HG03432 (cell line): ENCODE results near the gene MAN1C1.
"Not testable (repeated sequence)": the region's sequence is repeated elsewhere in the genome, so short reads cannot be mapped to it uniquely, and the experiment has no call there.

Experiments
- ATAC-seq: cut with Tn5 transposase; IDR thresholded peaks from one replicate; pipeline ENCODE4 v1.9.1; 2021; ENCODE audit warnings: mild to moderate bottlenecking, moderate library complexity; ENCODE audit not compliant: unreplicated experiment

The MAN1C1 gene

DNA sequence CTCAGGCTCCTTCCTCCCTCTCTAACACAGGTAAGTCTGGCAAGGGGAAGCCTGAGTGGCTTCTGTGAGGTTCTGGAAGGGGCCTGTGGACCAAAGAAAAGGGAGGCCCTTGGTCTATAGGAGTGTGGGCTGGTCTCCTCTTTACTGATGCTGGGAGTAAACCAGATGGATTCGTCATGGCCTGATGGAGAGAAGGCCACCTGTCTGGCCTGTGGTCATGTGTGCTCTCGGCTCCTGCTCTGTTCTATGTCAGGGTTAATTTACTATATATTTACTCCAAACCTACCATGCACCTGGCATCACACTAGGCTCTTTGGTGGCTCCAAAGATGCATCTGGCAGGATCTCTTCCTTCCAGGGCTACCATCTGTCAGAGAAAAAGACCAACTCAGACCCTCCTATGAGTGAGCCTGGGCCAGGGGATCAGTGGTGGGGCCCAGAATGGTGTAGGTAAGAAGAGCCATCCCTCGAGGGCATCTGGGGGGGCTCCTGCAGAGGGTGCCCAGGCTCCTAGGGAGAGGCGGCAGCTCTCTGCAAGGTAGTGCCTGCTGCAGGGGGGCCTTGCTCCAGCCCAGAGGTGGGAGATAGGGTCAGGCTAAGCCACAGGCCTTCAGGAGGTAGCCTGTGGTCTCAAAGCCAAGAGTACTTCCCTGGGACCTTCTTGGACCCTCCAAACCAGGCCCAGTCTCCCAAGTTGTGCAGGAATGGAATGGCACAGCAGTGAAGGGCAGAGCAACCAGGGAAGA, 115.2 kb downstream of the MAN1C1 start:
- ATAC-seq = no peak

DNA sequence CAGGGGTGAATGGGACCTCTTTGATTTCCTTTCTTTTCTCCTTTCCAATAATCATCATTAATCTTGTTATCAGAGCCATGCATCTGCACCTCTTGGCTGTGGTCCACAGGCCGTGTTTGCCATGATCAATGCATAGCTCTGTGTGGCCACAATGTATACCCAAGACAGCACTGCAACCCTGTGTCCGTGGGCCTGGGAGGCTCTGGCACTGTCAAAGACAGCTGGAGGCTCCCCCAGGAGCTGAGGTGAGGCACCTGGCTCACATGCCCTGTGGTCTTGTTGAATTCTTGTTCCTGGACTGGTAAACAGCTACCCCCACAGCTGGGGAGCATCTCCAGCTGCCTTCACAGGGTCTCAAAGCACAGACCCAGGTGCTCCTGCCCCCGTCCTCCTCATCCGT, 116.2 kb downstream of the MAN1C1 start:
- ATAC-seq = no peak

DNA sequence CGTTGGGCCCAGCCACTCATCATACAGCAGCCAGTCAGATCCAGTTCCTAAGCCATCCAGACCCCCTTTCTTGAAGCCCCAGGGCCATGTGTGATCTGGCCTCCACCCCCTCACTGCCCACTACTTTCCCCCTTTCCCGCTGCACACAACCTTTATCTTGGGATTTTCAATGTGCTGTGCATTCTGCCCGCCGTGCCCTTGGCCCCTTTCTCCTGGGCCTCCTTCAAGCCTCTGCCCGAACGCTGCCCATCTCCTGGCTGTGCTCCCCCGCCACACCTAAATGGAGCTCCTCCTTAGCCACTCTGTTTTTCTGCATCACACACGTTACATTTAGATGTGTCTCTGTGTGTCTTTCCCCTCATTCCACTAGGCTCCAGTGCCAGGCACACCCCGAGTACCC, 116.7 kb downstream of the MAN1C1 start:
- no peak for ATAC-seq

DNA sequence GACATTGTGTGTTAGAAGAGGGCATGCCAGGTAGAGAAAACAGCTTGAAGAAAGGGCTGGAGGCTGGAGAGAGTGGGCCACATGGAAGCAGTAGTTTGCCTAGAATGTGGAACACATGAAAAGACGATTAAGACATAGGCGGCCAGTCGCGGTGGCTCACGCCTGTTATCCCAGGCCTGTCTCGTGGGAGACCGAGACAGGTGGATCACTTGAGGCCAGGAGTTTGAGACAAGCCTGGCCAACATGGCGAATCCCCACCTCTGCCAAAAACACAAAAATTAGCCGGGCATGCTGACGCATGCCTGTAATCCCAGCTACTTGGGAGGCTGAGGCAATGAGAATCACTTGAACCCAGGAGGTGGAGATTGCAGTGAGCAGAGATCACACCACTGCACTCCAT, 118.4 kb downstream of the MAN1C1 start:
- not testable (repeated sequence) for ATAC-seq

DNA sequence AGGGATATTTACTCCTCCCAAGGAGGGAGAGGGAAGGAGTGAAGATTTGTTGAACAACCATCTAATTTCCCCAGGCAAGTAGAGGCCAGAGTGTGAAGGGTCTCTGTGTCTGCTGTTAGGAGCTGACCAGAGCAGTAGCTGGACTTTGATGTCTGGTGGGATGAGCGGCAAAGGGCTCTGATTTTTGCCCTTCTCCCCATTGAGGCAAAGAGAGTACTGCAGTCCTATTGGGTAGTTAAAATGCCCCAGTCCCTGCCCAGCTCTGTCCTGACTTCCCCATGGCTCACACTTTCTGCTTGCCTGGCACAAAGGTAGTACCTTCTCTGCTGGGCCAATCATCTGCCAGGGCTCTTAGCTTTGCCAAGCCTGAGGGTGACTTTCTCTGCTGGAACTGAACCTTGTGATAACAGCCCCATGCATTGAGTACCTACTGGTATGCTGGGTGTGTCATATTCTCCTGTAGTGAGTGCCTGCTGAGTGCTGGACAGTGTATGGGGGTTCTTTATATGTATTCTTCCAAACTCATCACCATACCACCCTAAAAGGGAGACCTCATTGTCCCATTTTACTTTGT, 119.5 kb downstream of the MAN1C1 start:
- no peak for ATAC-seq

DNA sequence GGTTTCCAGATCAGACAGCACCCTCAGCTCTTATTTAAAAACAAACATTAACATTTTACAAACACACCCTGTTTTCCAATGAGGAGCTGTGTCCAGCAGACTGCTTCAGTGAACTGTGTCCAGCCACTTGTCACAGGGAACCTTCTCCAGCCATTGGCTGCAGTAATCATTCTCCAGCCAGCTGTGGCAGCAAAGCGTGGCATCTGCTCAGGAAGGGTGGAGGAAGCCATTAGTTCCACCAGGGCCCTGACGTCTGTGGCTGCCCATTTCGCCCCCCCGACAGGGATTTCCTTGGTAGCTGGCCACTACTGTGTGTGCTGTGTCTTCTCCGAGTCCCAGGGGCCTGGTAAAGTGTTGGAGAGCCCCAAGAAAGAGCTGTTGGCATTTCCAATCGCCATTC, 120.5 kb downstream of the MAN1C1 start:
- ATAC-seq = no peak

DNA sequence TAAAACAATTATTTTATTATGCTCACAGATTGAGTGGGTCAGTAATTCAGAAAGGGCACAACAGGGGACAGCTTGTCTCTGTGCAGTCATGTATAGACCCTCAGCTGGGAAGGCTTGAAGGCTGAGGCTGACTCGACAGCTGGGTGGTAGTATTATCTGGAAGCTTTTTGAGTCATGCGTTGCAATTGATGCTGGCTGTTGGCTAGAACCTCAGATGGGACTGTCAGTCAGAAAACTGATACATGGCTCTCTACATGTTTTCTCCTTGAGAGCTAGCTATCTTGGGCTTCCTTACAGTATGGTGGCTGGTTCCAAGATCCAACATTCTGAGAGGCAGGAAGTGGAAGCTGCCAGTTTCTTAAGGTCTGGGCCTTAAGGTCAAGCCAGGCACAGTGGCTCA, 121.9 kb downstream of the MAN1C1 start:
- ATAC-seq = no peak

DNA sequence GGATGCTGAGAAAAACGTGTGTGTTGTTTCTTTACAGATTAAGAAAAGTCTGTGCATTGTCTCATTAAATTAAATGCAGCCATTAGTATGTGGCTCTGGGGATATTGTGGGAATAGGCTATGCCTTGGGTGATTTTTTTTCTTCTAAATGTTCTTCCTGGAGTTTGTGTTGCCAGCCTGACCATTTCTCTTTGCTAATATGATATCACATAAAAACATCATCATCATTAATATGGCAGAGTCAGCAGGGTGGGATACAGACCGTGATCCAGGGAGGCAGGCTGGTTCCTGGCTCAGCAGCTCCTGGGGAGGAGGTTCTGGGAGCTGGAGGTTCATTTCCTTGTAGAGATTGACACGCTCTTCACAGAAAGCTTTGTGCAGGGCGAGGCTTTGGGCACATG, 122.8 kb downstream of the MAN1C1 start:
- ATAC-seq = no peak

DNA sequence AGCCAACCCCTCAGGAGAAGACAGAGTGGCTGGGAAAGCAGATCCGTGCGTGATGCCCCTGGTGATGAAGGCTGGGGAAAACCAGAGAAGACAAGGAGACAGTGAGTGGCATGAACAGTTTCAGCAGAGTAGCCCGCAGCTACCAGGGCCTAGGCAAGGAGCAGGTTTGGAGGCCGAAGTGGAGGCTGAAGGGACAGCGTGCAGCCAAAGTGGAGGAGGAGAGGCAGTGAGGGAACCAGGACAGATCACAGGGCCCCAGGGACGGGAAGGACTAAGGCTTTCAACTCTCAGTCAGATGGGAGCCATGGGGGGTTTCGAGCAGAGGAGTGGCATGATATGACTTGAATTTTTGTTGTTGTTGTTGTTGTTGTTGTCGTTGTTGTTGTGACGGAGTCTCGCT, 123.5 kb downstream of the MAN1C1 start:
- ATAC-seq = no peak

DNA sequence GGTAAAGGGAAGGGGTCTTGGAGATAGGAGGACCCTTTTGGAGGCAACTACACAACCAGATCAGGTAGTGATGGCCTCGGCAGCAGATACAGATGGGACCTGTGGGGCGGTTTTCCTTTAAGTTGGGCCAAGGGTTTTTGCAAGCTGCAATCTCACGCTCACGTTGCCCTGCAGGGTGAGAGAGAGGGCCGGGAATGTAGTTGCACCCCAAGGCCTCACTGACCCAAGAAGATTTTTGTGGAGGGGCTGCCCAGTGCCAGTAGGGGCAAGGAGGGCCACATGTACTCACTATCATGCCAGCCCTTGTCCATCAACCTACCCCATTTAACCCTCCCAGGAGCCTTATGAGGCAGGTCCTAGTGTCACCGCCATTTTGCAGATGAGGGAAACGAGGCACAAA, 125.7 kb downstream of the MAN1C1 start:
- ATAC-seq = no peak

DNA sequence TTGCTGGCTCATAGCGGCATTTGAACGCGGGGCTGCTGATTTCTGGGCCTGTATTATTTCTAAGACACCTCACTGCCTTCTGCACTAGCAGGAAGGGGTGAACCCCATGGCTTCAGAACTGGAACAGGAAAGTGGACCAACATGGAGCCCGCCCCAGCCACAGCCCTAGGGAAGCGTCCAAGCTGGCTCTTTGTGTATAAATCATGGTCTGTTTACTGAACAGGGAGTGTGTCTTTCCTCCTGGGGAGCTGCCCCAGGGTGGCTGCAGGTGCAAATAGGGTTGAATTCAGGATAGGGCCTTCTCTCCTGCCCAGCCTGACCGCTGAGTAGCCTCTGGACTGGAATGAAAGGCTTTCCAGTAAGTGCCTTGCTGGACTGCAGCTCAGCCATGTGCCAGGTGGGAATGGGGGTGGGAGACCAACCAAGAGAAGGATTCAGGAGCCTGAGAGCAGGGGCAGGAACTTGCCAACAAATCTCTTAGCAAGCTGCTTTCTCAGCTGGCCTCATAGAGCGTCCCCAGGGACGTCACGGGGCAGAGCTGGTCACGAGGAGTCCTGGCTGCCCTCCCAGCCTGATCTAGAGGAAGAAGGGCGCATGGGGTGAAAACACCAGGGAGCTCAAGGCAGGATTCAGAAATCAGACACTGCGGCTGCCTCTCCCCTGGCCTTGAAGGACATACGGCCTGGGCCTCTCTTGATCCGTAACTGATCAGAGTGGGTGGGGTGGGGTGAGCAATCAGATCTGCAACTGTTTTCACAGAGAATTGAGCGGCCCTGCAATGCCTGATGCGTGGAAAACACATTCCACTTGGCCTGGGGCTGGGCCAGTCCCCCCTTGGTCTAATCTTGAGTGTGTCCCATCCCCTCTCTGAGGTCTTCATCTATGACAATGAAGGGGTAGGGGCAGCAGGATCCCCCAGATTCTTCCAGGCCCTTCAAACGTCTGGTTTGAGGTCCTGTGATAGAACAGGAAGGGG, 126.9 kb downstream of the MAN1C1 start:
- no peak for ATAC-seq

DNA sequence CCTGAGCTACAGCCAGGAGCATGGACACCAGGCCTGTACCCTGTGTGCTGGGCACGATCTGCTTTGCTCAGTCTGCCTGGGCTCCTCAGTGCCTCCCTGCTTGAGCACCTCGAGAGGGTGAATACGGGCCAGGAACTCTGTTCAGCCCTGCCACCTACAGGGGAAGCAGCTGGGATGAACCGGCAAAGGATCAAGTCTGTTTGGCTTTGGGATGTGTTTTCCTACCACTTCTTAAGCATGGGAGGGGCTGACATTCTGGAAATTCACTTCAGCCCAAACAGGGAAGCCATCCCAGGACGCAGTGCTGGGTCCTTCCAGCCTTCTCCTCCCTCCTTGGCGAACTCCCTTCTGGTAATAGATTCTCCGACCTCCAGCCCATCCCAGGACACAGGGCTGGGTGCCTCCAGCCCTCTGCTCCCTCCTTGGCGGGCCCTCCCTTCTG, 127.6 kb downstream of the MAN1C1 start:
- ATAC-seq = no peak

DNA sequence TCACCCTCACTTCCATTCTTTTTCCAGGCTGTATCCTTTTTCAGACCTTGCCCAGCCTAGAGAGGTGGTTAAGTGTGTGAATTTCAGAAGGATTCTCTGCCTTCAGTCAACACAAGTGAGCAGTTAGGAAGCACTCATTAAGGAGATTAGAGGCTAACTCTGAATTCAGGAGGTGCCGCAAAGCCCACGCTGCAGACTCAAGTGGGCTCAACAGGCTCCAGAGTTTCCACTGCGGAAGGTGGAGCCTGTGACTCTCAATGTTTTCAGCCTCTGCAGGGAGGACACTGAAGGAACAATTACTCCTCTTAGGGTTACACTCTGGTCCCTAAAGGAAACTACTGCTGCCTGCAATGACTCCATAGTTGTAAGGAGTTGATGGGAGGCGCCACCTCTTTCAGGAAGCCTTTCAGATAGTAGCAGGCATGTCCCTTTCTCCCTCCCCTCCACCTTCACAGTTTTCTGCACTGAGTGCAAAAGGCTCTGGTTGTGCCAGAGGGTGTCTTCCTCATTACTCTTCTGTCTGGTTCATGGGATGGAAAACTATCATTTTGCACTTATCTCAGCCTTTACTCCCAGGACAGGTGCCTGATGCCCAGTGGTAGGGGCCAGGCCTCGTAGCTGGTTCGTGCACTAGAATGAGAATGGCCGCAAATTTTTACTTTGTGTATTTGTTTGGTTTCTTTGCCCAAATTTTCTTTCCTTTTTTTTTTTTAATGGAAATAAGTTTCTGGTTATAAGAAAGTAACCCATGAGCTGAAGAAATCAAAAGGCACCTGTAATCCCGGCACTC, 128.2 kb downstream of the MAN1C1 start:
- ATAC-seq = no peak

DNA sequence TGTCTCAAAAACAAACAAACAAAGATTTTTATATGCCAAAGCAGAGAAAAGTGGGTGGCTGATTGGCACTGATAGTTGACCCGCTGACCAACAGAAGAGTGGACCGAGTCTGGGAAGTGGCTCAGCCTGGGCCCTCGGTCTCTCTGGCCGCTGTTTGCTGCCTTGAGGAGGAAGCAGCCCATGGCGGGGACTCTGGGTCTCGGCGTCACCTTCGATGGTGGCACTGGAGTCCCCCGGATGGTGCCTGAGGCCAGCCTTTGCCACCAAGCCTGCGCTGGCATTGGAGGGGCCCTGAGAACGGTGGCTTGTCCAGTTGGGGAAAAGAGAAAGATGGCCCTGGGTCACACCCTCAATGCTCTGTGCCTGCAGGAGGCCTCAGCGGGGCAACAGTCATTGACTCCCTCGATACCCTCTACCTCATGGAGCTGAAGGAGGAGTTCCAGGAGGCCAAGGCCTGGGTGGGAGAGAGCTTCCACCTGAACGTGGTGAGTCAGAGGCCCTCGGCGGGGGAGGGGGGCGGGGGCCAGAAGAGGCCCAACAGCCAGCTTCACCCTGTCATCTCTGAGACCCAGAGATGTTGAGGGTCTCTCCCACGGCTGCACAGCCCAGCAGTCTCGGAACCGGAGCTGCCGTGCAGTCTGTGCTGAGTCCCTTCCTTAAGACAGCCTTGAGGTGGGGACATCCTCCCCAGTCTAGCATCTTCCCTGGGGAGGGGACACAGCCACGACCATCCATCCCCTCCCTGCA, 129.9 kb downstream of the MAN1C1 start:
- ATAC-seq = no peak

DNA sequence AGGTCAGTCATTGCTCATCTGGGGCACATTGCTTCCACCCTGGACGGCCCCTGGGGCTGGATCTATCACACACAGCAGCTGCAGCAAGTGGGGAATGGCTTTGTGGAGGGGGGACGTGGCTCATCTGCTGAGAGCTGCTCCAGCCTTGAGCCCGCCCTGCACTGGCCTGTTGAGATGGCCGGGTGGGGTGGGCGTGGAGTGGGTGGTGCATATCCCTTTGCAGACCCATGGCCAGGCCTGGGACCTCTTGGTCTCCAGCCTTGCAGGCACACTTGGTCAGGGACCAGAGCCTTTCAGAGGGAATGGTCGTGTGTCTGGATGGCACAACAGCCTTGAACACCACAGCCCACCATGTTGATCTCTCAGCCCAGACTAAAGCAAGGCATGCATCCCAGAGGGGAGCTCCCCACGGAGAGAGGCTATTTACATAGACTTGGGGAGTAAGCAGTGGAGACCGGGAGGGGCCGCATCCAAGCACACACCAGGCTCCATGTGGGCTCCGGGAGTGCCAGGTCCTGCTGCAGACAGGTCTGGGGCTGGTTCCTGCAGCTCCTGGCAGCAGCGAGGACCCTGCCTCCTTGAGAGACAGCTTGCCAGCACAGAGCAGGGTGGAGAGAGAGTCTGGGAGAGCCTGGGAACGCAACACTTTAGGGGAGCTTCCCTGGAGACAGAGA, 130.6 kb downstream of the MAN1C1 start:
- ATAC-seq = no peak

DNA sequence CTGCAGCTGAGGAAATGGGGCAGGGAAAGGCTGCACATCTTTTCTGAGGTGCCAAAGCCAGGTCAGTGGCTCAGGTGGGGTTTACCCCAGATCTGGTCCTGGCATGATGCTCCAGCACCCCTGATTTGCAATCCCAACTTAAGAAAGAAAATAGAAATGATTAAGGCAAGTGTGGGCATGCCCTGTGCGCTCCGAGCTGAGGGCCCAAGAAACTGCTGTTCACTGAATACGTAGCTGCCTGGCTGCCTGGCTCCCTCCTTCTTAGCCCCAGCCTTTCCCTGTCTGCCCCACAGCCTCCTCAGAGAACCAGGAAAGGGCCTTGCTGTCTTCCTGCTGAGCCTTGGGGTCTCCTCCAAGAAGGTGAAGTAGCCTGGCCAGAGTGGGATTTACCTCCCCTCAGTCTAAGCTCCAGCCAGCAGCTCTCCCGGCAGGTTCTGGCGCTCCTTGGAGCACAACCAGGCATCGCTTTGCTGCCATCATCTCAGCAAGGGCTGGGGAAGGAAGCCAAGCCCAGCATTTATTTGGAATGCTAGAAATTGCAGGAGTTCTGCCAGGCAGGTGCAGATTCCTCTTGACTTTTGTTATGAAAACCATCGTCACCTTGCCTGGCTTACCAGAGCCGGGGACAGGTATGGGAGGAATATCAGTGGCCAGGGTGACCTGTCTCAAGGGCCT, 132.1 kb downstream of the MAN1C1 start:
- no peak for ATAC-seq

DNA sequence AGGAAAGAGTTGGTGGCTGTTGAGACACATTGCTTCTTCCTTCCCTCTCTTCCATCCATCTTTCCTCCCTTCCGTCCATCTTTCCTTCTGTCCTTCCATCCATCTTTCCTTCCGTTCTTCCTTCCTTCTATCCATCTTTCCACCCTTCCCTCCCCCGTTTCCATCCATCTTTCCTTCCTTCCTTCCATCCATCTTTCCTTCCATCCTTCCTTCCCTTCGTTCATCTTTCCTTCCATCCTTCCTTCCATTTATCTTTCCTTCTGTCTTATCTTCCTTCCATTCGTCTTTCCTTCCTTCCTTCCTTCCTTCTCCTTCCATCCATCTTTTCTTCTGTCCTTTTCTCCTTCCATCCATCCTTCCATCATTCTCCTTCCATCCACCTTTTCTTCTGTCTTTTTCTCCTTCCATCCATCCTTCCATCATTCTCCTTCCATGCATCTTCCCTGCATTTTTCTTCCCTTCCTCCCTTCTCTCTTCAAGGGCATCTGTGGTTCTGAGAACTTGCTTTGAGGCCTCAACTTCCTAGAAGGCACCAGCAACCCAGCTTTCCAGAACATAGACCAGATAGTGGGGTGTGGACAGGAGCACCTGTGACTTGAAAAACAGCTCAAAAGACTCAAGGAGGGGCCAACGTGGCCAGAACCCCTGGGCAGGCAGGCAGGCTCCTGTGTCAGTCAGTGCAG, 134.5 kb downstream of the MAN1C1 start:
- ATAC-seq = no peak

DNA sequence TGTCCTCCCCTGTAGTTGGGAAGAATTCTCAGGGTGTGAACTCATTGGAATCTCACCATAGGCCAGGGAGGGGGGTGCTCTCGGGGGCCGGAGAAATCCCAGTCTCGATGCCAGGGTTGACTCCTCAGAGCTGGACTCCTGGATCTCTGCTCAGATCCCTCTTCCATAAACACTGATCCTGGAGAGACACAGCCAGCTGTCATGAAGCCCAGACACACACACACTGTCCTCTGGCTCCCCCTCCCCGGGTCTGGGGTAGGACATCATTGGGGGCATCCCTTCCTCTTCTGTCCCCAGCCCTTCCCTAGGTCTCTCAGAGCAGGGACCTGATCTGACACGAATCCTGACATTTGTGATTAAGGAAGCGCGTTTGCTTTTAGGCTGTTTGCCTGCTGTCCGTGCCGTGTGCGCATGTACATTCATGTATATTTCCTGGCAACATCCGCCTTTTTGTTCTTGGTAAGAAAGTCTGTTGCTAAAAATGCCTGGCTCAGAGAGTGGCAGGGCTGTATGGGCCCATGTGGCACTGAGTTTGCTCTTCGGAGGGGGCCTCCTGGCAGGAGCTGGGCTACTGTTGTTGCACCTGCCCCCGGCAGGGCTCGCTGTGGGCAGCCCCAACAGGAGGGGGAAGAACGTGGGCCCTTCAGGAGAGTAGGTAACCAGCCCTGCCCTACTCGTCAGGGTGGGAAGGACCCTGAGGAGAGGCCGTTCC, 138.0 kb downstream of the MAN1C1 start:
- ATAC-seq = no peak
